ENCODE results near the gene FMC1. TPM values are rescaled to one million over a fixed set of nuclear protein-coding genes. Genes with fewer than 3 reads are reported as not detected.
"Not testable (repeated sequence)": the region's sequence is repeated elsewhere in the genome, so short reads cannot be mapped to it uniquely, and the experiment has no call there.

FMC1 gene
- 18.2 TPM for total RNA-seq

- DNase-seq (ENCODE audit: low spot score): peak; percentile 92
Observed at GRCh38 chr7:139341058-139341775, at the start of gene FMC1. Gene FMC1 (plus strand): TSS chr7:139341337. CDS start chr7:139341385, 48 bp downstream.

GRCh38 chr7:139292821-139293220, 48.3 kb upstream of the FMC1 start:
- no peak for DNase-seq (ENCODE audit: low spot score)

- DNase-seq (ENCODE audit: low spot score): no peak
Observed at GRCh38 chr7:139293534-139293933, 47.6 kb upstream of the FMC1 start.

GRCh38 chr7:139294241-139294640, 46.9 kb upstream of the FMC1 start:
- DNase-seq (ENCODE audit: low spot score): no peak

- no peak for DNase-seq (ENCODE audit: low spot score)
Observed at GRCh38 chr7:139294951-139295575, 46.1 kb upstream of the FMC1 start.

GRCh38 chr7:139297795-139298194, 43.3 kb upstream of the FMC1 start:
- no peak for DNase-seq (ENCODE audit: low spot score)

GRCh38 chr7:139299296-139299695, 41.8 kb upstream of the FMC1 start:
- no peak for DNase-seq (ENCODE audit: low spot score)

- no peak for DNase-seq (ENCODE audit: low spot score)
Observed at GRCh38 chr7:139300390-139300789, 40.7 kb upstream of the FMC1 start.

- no peak for DNase-seq (ENCODE audit: low spot score)
Observed at GRCh38 chr7:139304517-139304916, 36.6 kb upstream of the FMC1 start.

- DNase-seq (ENCODE audit: low spot score): no peak
Observed at GRCh38 chr7:139317939-139318505, 23.1 kb upstream of the FMC1 start.

GRCh38 chr7:139321071-139321745, 19.9 kb upstream of the FMC1 start:
- no peak for DNase-seq (ENCODE audit: low spot score)

- DNase-seq (ENCODE audit: low spot score): not testable (repeated sequence)
Observed at GRCh38 chr7:139324709-139325108, 16.4 kb upstream of the FMC1 start.

- DNase-seq (ENCODE audit: low spot score): no peak
Observed at GRCh38 chr7:139328375-139328774, 12.8 kb upstream of the FMC1 start.

GRCh38 chr7:139329119-139329518, 12.0 kb upstream of the FMC1 start:
- no peak for DNase-seq (ENCODE audit: low spot score)

- DNase-seq (ENCODE audit: low spot score): no peak
Observed at GRCh38 chr7:139330333-139331030, 10.7 kb upstream of the FMC1 start.

- DNase-seq (ENCODE audit: low spot score): no peak
Observed at GRCh38 chr7:139332697-139333359, 8.3 kb upstream of the FMC1 start.

- DNase-seq (ENCODE audit: low spot score): not testable (repeated sequence)
Observed at GRCh38 chr7:139333443-139333842, 7.7 kb upstream of the FMC1 start.

GRCh38 chr7:139334399-139335150, 6.6 kb upstream of the FMC1 start:
- no peak for DNase-seq (ENCODE audit: low spot score)

- DNase-seq (ENCODE audit: low spot score): no peak
Observed at GRCh38 chr7:139339025-139339424, 2.1 kb upstream of the FMC1 start.

- DNase-seq (ENCODE audit: low spot score): no peak
Observed at GRCh38 chr7:139339698-139340036, 1.5 kb upstream of the FMC1 start.
